Smooth muscle cell (in vitro differentiated cells): Measurements from ENCODE around the gene CHL1. TPM values are rescaled to one million over a fixed set of nuclear protein-coding genes. Genes with fewer than 3 reads are reported as not detected.

Experiments
- DNase-seq: peaks from one replicate; lab custom pipeline; 2025; ENCODE audit not compliant: unreplicated experiment; lab: John Stamatoyannopoulos, UW
- H2AFZ ChIP-seq: fragments of 200-600 bp; sonication (generic); 2 replicates; pipeline ENCODE4 v1.6.0; 2016; ENCODE audit warnings: antibody characterized with exemption, low read depth, mild to moderate bottlenecking
- H3F3A ChIP-seq: fragments of 200-600 bp; sonication (generic); 2 replicates; pipeline ENCODE4 v1.6.0; 2017; ENCODE audit warnings: antibody characterized with exemption, low read depth
- H3K27ac ChIP-seq: fragments of 200-600 bp; sonication (generic); 2 replicates; pipeline ENCODE4 v1.5.1; 2016; ENCODE audit warnings: low read depth, mild to moderate bottlenecking
- H3K27me3 ChIP-seq: fragments of 200-600 bp; sonication (generic); 2 replicates; pipeline ENCODE4 v1.6.1; 2016; ENCODE audit warnings: low read depth, mild to moderate bottlenecking
- H3K36me3 ChIP-seq: fragments of 200-600 bp; sonication (generic); 2 replicates; pipeline ENCODE4 v1.5.1; 2016; ENCODE audit warnings: low read depth
- H3K4me1 ChIP-seq: fragments of 200-600 bp; sonication (generic); 2 replicates; pipeline ENCODE4 v1.5.1; 2016; ENCODE audit warnings: low read depth
- H3K4me2 ChIP-seq: fragments of 200-600 bp; sonication (generic); 2 replicates; pipeline ENCODE4 v1.6.0; 2016; ENCODE audit warnings: mild to moderate bottlenecking
- H3K4me3 ChIP-seq: fragments of 200-600 bp; sonication (generic); 2 replicates; pipeline ENCODE4 v1.5.1; 2016; ENCODE audit warnings: mild to moderate bottlenecking
- H3K79me2 ChIP-seq: fragments of 200-600 bp; sonication (generic); 2 replicates; pipeline ENCODE4 v1.6.0; 2016; ENCODE audit warnings: low read depth, mild to moderate bottlenecking
- H3K9ac ChIP-seq: fragments of 200-600 bp; sonication (generic); 2 replicates; pipeline ENCODE4 v1.6.0; 2016; ENCODE audit warnings: low read depth
- H3K9me3 ChIP-seq: fragments of 200-600 bp; sonication (generic); replicated peaks from 2 replicates; pipeline ENCODE4 v1.5.1; 2016; ENCODE audit warnings: low read depth
- H4K20me1 ChIP-seq: fragments of 200-600 bp; sonication (generic); 2 replicates; pipeline ENCODE4 v1.6.0; 2016; ENCODE audit warnings: low read depth
- WGBS: methylation state at CpG from one replicate; pipeline ENCODE4 v1.1.7; 2016; ENCODE audit warnings: low lambda C conversion rate; 5-methylcytosine and 5-hydroxymethylcytosine counted together
- polyA plus RNA-seq: library from polyadenylated mRNA; unstranded; fragments of >200 nt; fragmentation: Nextera tagmentation; extraction: Ambion mirVana; gene quantifications from 2 replicates; pipeline ENCODE4 v1.2.1, GENCODE V29; 2016
- total RNA-seq: library from RNA; depleted of rRNA; stranded (reverse); fragments of >200 nt; gene quantifications from 2 replicates; pipeline ENCODE4 v1.2.3, GENCODE V29; 2014
- TF ChIP-seq, protein P1 (sequence below): fragments of 200-600 bp; sonication (generic); IDR thresholded peaks from 2 replicates; pipeline ENCODE4 v1.5.1; 2017; ENCODE audit warnings: borderline replicate concordance, mild to moderate bottlenecking, antibody characterized with exemption; ENCODE audit not compliant: insufficient read depth, poor library complexity, severe bottlenecking

Gene CHL1
- total and polyA plus RNA-seq, 2 experiments from 2014 or later, result not detected

DNA sequence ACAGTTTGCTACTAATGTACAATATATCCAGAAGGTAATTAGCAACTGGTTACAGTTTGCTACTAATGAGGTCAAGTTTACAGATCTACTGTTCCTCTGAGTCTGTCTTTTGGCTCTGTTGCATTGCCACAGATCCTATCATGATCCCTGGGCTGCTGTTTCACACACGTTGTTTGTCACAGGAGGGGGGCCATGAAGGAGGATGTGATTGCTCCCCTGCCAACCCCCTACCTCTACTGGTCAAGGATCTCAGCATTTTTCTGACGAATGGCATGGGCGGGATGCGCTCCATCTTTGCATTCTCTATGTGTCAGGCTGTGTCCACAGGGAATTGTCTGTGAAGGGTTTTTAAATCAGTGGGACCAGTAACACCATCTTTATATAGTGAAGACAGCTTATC lies 91.9 kb downstream of the CHL1 start:
- Histone ChIP-seq H3K79me2 (no peaks in the 10 kb centered on the region), H3K9me3 (no peaks in the 10 kb centered on the region), H3F3A (no peaks in the 10 kb centered on the region), H3K4me2 (no peak overlapping the region), H3K4me1 (no peaks in the 10 kb centered on the region), H3K27me3 (no peaks in the 10 kb centered on the region), H3K36me3 (no peaks in the 10 kb centered on the region), H4K20me1 (no peaks in the 10 kb centered on the region), H3K27ac (no peak overlapping the region), H3K4me3 (no peak overlapping the region), H3K9ac (no peak overlapping the region), H2AFZ (no peak overlapping the region)
- DNase-seq, result no peak
- WGBS, result 69% methylated on average over 4 of the region's 4 CpGs
- TF ChIP-seq, protein P1, sequence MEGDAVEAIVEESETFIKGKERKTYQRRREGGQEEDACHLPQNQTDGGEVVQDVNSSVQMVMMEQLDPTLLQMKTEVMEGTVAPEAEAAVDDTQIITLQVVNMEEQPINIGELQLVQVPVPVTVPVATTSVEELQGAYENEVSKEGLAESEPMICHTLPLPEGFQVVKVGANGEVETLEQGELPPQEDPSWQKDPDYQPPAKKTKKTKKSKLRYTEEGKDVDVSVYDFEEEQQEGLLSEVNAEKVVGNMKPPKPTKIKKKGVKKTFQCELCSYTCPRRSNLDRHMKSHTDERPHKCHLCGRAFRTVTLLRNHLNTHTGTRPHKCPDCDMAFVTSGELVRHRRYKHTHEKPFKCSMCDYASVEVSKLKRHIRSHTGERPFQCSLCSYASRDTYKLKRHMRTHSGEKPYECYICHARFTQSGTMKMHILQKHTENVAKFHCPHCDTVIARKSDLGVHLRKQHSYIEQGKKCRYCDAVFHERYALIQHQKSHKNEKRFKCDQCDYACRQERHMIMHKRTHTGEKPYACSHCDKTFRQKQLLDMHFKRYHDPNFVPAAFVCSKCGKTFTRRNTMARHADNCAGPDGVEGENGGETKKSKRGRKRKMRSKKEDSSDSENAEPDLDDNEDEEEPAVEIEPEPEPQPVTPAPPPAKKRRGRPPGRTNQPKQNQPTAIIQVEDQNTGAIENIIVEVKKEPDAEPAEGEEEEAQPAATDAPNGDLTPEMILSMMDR, result no peak

- no peak overlapping the region for H3K4me3 ChIP-seq
- H4K20me1 ChIP-seq, result no peaks in the 10 kb centered on the region
- H3K4me1 ChIP-seq, result no peaks in the 10 kb centered on the region
- H3K36me3 ChIP-seq, result no peaks in the 10 kb centered on the region
- no peak for DNase-seq
- TF ChIP-seq, protein P1, result no peak
- H3K79me2 ChIP-seq, result no peaks in the 10 kb centered on the region
- H3K9me3 ChIP-seq, result no peaks in the 10 kb centered on the region
- H3F3A ChIP-seq, result no peaks in the 10 kb centered on the region
- H3K27ac ChIP-seq, result no peak overlapping the region
- no peak overlapping the region for H2AFZ ChIP-seq
- no peaks in the 10 kb centered on the region for H3K27me3 ChIP-seq
- H3K4me2 ChIP-seq, result no peak overlapping the region
- H3K9ac ChIP-seq, result no peak overlapping the region
Observed at GRCh38 chr3:291028-291427, 94.5 kb downstream of the CHL1 start.

DNA sequence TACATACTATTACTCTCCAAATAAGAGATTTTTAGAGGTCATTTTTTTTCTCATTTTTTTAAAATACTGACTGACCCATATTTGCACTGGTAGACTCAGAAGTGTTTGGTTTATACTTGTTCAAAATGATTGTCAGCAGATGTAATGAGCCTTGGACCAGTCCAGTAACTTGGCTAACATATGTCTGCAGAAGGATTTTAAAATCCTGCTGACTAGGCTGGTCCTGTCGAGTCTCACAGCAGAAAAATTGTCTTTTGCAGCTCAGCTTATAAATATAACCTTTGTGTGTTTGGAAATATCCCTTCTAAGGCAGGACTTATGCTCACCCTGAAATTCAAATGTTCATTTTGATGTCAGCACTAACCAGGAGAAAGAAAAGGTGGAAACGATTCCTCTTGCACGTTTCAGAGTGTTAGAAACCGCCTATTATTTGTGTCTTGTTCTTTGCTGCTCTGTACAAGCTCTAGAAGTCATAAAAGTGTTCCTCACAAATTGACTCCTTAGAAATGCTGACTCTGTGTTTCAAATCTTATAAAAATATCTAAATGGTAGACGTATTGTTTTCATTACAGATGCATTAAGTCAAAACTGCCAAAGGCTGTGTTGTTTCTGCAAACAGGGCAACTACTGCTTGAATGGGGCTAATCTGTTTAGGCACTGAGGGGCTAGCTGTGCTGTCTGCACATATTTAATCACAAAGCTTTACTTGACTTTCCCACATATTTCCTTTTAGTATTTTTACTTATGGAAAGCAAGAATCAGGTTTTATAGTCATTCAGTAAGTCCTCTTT lies 95.3 kb downstream of the CHL1 start:
- Histone ChIP-seq H3K27me3 (no peaks in the 10 kb centered on the region), H3K27ac (no peak overlapping the region), H3K4me1 (no peaks in the 10 kb centered on the region), H2AFZ (no peak overlapping the region), H3K79me2 (no peaks in the 10 kb centered on the region), H4K20me1 (no peaks in the 10 kb centered on the region), H3K36me3 (no peaks in the 10 kb centered on the region), H3K9me3 (no peaks in the 10 kb centered on the region), H3F3A (no peaks in the 10 kb centered on the region), H3K9ac (no peak overlapping the region), H3K4me2 (no peak overlapping the region), H3K4me3 (no peak overlapping the region)
- TF ChIP-seq, protein P1, result no peak
- DNase-seq, result no peak
- WGBS, result 71% methylated on average over 5 of the region's 5 CpGs

GRCh38 chr3:294096-294495 lies 97.5 kb downstream of the CHL1 start:
- Histone ChIP-seq H3F3A (no peaks in the 10 kb centered on the region), H3K4me2 (no peak overlapping the region), H3K27ac (no peak overlapping the region), H3K9ac (no peak overlapping the region), H3K4me3 (no peak overlapping the region), H3K27me3 (no peaks in the 10 kb centered on the region), H4K20me1 (no peaks in the 10 kb centered on the region), H3K4me1 (no peaks in the 10 kb centered on the region), H3K36me3 (no peaks in the 10 kb centered on the region), H2AFZ (no peak overlapping the region), H3K79me2 (no peaks in the 10 kb centered on the region), H3K9me3 (no peaks in the 10 kb centered on the region)
- TF ChIP-seq, protein P1, result no peak
- 81% methylated on average over 8 of the region's 8 CpGs for WGBS
- DNase-seq, result no peak
